ENCODE data around the gene HUS1B.

DNA sequence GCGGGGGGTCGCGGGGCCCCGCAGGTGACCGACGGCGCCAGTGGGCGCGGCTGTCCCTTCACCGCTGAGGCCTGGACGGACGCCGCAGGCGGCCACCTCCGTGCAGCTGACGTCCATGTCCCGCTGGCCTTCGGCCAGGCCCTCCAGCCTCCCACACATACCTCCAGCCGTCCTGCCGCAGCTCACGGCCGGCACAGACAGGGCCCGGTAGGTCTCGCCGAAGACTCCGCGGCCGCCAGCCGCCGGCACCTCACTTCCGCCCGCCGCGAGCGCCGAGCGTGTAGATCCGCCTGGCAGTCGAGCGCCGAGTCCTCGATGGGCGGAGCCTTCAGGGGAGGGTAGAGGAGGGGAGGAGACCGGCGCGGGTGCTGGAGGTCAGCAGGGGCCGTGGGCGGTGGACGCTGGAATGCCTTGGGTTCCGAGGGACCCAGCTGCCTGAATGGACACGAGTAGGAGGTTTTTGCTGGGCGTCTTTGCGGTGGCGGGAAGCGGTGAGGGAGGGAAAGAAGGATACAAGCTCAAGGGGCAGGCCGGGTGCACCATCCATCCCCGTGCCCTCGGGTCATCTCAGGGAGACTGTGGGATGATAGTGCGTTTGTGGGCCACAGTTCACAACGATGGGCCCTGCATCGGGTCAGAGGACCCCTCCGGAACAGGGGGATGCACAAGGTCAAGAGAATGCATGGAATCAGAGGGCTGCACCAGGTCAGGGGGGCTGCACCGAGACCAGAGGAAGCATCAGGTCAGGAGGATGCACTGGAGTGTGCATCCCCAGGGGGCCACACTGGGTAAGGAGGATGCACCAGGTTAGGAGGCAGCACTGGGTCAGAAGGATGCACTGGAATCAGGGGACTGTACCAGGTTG lies 36.2 kb upstream of the HUS1B start, which contains the start of gene EXOC2:
- TF ChIP-seq, protein P1, sequence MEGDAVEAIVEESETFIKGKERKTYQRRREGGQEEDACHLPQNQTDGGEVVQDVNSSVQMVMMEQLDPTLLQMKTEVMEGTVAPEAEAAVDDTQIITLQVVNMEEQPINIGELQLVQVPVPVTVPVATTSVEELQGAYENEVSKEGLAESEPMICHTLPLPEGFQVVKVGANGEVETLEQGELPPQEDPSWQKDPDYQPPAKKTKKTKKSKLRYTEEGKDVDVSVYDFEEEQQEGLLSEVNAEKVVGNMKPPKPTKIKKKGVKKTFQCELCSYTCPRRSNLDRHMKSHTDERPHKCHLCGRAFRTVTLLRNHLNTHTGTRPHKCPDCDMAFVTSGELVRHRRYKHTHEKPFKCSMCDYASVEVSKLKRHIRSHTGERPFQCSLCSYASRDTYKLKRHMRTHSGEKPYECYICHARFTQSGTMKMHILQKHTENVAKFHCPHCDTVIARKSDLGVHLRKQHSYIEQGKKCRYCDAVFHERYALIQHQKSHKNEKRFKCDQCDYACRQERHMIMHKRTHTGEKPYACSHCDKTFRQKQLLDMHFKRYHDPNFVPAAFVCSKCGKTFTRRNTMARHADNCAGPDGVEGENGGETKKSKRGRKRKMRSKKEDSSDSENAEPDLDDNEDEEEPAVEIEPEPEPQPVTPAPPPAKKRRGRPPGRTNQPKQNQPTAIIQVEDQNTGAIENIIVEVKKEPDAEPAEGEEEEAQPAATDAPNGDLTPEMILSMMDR (IDR thresholded peaks at IDR 0.05): no peak
- peak in 1 of 2 donors; percentile 12 for TF ChIP-seq POLR2A (IDR thresholded peaks at IDR 0.05)

Data from vagina (tissue), 2 donors.